ENCODE data around the gene ACADVL.

- TF ChIP-seq CTCF (IDR thresholded peaks at IDR 0.05; ENCODE audit: insufficient read depth, low read length, poor library complexity, severe bottlenecking) (no peak), EZH2phosphoT487 (conservative IDR thresholded peaks at IDR 0.05; ENCODE audit: low read length) (no peak)
Observed at GRCh38 chr17:7266784-7267183, 47.0 kb downstream of the ACADVL start.
